HEK293 (cell line): Measurements from ENCODE around the gene NLGN2.

Experiments used
- CTCF ChIA-PET: fragments of 350-600 bp; formaldehyde crosslinking; extraction: SDS; loops from one replicate; lab custom pipeline; 2021; ENCODE audit warnings: antibody characterized with exemption; lab: Yijun Ruan, JAX
- POLR2A ChIA-PET: fragments of 300-600 bp; formaldehyde crosslinking; extraction: SDS; loops from one replicate; lab custom pipeline; 2020; ENCODE audit warnings: antibody characterized with exemption, inconsistent platforms; lab: Yijun Ruan, JAX
- H3K27ac ChIP-seq: fragments of 200-500 bp; sonication (Bioruptor generic); 2 replicates; pipeline ENCODE4 v1.5.1; 2014; ENCODE audit warnings: low read depth, low read length, control low read depth, inconsistent platforms; ENCODE audit errors: extremely low read depth
- H3K36me3 ChIP-seq, 2 experiments: fragments of 200-500 bp in 1 of 2; sonication (Bioruptor generic) in 1 of 2; 1 replicate in 1 of 2; 2 replicates in 1 of 2; pipeline ENCODE4 v1.5.1; 2014 to 2017; ENCODE audit warnings: inconsistent platforms in 2 of 2, low read length in 2 of 2; ENCODE audit not compliant: control insufficient read depth in 2 of 2, insufficient read depth in 1 of 2
- H3K4me1 ChIP-seq: fragments of 200-500 bp; sonication (Bioruptor generic); 2 replicates; pipeline ENCODE4 v1.5.1; 2014; ENCODE audit warnings: mild to moderate bottlenecking, low read length, inconsistent platforms; ENCODE audit not compliant: control insufficient read depth, insufficient read depth
- H3K4me3 ChIP-seq: 2 replicates; pipeline ENCODE4 v1.5.1; 2011; ENCODE audit warnings: low read depth, mild to moderate bottlenecking, control low read depth, low read length, moderate library complexity
- H3K9me3 ChIP-seq: fragments of 200-500 bp; sonication (Bioruptor generic); 2 replicates; pipeline ENCODE4 v1.5.1; 2014; ENCODE audit warnings: low read depth, low read length, inconsistent platforms; ENCODE audit not compliant: control insufficient read depth, insufficient read depth
- SETDB1 ChIP-seq: IDR thresholded peaks from one replicate; pipeline ENCODE4 v1.6.1; 2017; ENCODE audit warnings: mild to moderate bottlenecking, low read length, moderate library complexity, mixed read lengths; ENCODE audit not compliant: insufficient read length
- SP2 ChIP-seq: fragments of 450-650 bp; formaldehyde crosslinking; IDR thresholded peaks from 2 replicates; pipeline ENCODE4 v1.5.1; 2016; ENCODE audit warnings: missing biosample characterization, missing genetic modification characterization
- ZBTB48 ChIP-seq: fragments of 450-650 bp; formaldehyde crosslinking; IDR thresholded peaks from 2 replicates; pipeline ENCODE4 v1.5.1; 2016; ENCODE audit warnings: missing biosample characterization, missing genetic modification characterization
- ZIC2 ChIP-seq: fragments of 450-650 bp; formaldehyde crosslinking; IDR thresholded peaks from 2 replicates; pipeline ENCODE4 v1.5.1; 2016; ENCODE audit warnings: missing biosample characterization, missing genetic modification characterization
- ZNF214 ChIP-seq: fragments of 450-650 bp; formaldehyde crosslinking; IDR thresholded peaks from 2 replicates; pipeline ENCODE4 v1.5.1; 2017; ENCODE audit warnings: missing biosample characterization, mild to moderate bottlenecking, missing genetic modification characterization, borderline replicate concordance
- ZNF423 ChIP-seq: fragments of 450-650 bp; formaldehyde crosslinking; IDR thresholded peaks from 2 replicates; pipeline ENCODE4 v1.5.1; 2016; ENCODE audit warnings: missing biosample characterization, missing genetic modification characterization
- ZNF529 ChIP-seq: fragments of 450-650 bp; formaldehyde crosslinking; IDR thresholded peaks from 2 replicates; pipeline ENCODE4 v1.5.1; 2017; ENCODE audit warnings: missing genetic modification characterization, missing biosample characterization; ENCODE audit not compliant: insufficient replicate concordance
- ZNF548 ChIP-seq: fragments of 450-650 bp; formaldehyde crosslinking; IDR thresholded peaks from 2 replicates; pipeline ENCODE4 v1.5.1; 2016; ENCODE audit warnings: missing biosample characterization, missing genetic modification characterization
- ZNF600 ChIP-seq: fragments of 450-650 bp; formaldehyde crosslinking; IDR thresholded peaks from 2 replicates; pipeline ENCODE4 v1.5.1; 2016; ENCODE audit warnings: missing biosample characterization, missing genetic modification characterization
- ZNF621 ChIP-seq: fragments of 450-650 bp; formaldehyde crosslinking; IDR thresholded peaks from 2 replicates; pipeline ENCODE4 v1.5.1; 2017; ENCODE audit warnings: missing biosample characterization, missing genetic modification characterization
- ZNF677 ChIP-seq: fragments of 450-650 bp; IDR thresholded peaks from 2 replicates; pipeline ENCODE4 v1.5.0; 2018; ENCODE audit warnings: missing biosample characterization, mild to moderate bottlenecking, missing genetic modification characterization, moderate library complexity
- ZNF785 ChIP-seq: fragments of 450-650 bp; formaldehyde crosslinking; IDR thresholded peaks from 2 replicates; pipeline ENCODE4 v1.5.1; 2016; ENCODE audit warnings: missing biosample characterization, missing genetic modification characterization
- ZSCAN23 ChIP-seq: fragments of 450-650 bp; formaldehyde crosslinking; IDR thresholded peaks from 2 replicates; pipeline ENCODE4 v1.5.1; 2016; ENCODE audit warnings: missing biosample characterization, missing genetic modification characterization
- TF ChIP-seq, protein P1 (sequence below): fragments of 450-650 bp; formaldehyde crosslinking; optimal IDR thresholded peaks from 2 replicates; pipeline ENCODE3; 2016; ENCODE audit warnings: missing biosample characterization, mild to moderate bottlenecking, missing genetic modification characterization
- TF ChIP-seq, protein P2 (sequence below): fragments of 450-650 bp; formaldehyde crosslinking; IDR thresholded peaks from 2 replicates; pipeline ENCODE4 v1.5.1; 2017; ENCODE audit warnings: missing biosample characterization, missing genetic modification characterization
- TF ChIP-seq, protein P3 (sequence below): fragments of 450-650 bp; formaldehyde crosslinking; IDR thresholded peaks from 2 replicates; pipeline ENCODE4 v1.5.1; 2016; ENCODE audit warnings: missing biosample characterization, missing genetic modification characterization
- TF ChIP-seq, protein P4 (sequence below): fragments of 450-650 bp; formaldehyde crosslinking; IDR thresholded peaks from 2 replicates; pipeline ENCODE4 v1.5.1; 2016; ENCODE audit warnings: missing biosample characterization, missing genetic modification characterization

Gene NLGN2

DNA sequence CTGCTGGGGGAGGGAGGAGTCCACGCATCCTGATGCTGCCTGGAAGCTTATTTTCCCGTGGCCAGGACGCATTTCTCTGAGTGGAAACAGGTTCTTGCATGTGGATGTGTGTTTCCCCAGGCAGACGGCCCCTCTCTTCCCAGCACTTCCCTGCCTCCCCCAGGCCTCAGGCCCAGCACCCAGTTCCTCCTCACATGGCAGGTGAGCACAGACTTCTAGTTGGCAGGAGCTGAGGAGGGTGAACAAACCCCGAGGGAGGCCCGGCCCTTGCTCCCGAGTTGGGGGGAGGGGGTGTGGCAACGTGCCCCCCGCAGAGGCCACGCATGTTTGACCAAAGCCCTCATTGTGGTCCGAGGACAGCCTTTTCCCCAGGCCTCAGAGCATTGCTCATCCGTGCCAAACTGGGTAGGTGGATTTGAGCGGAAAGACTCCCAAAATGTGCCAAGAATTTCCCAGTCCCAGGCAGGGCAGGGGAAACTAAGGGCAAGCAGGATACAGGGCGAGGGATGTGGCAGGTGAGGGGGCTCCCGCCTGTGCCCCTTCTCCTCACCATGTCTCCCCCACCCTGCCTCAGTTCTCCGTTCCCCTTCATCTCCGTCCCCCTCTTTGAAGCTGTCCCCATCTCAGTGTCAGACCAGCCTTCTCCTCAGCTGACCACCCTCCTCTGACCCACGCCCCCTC lies 11.0 kb downstream of the NLGN2 start:
- ChIA-PET CTCF (interaction anchor here (0.5 kb wide), 1 partner anchor 18 kb away, joined by 4 read pairs; no protein-coding TSS in a partner anchor), POLR2A (interaction anchor here (1.2 kb wide), 1 partner anchor 15 kb away, joined by 3 read pairs; the partner anchor contains the start of gene TMEM256)
- no peak for TF ChIP-seq ZNF548
- TF ChIP-seq ZNF529, result no peak
- TF ChIP-seq SETDB1, result no peak
- H3K4me3 ChIP-seq, result no peak overlapping the region
- H3K9me3 ChIP-seq, result no peaks in the 10 kb centered on the region
- H3K36me3 ChIP-seq, result peaks cover 0 to 42% of the 10 kb centered on the region in 2 experiments; a peak in 1 of 3 replicates
- no peak overlapping the region for H3K27ac ChIP-seq
- H3K4me1 ChIP-seq, result no peaks in the 10 kb centered on the region

DNA sequence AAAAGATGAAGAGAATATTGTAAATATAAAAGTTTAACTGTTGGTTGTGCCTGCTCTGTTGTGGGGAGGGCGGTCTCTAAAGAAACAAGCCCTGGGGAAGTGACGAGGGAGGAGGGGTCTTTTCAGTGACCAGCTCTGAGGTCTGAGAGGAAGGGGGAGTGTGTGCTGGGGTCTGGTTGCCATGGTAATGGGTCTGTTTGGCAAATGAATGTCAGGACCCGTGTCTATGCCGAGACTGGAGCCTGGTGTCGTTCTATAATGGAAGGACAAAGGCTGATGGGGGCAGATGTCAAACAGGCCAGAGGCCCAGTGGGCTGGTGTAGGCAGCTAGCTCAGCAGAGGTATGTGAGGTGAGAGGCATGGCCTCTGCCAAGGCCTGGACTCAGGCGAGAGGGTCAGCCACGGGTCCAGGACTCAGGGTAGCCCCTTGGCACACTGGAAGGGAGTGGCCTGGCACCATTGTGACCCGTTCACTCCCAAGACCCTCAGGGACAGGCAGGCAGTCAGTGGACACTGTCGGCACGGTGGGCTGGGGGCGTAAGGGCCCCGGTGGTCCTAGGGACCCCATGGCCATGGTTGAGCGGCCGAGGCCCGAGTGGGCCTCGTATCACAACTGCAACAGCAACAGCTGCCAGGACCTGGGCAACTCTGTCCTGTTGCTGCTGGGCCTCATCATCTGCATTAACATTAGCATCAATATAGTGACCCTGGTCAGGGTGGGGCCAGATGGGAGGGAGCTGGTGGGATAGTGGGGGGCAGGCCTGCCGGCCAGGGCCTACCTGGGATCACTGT lies 12.4 kb downstream of the NLGN2 start, which contains the start of gene SPEM1:
TSS of gene SPEM1 (plus strand) at position 506 of the 792 bp plus-strand sequence. CDS start at position 567, 61 bp downstream.
- Histone ChIP-seq H3K9me3 (no peaks in the 10 kb centered on the region), H3K4me3 (no peak within 1 kb of the TSS), H3K27ac (no peak within 1 kb of the TSS), H3K4me1 (no peaks in the 10 kb centered on the region), H3K36me3 (peaks cover 0 to 35% of the 10 kb centered on the region in 2 experiments; a peak in 1 of 3 replicates)
- ChIA-PET CTCF (interaction anchor here (0.7 kb wide), 1 partner anchor 20 kb away, joined by 3 read pairs; no protein-coding TSS in a partner anchor), POLR2A (interaction anchor here (1.1 to 1.3 kb wide), 3 partner anchors 15 to 16 kb away, joined by 3 to 6 read pairs (median 4); partner anchors contain the start of genes TMEM102 and TMEM256)
- TF ChIP-seq, protein P1, sequence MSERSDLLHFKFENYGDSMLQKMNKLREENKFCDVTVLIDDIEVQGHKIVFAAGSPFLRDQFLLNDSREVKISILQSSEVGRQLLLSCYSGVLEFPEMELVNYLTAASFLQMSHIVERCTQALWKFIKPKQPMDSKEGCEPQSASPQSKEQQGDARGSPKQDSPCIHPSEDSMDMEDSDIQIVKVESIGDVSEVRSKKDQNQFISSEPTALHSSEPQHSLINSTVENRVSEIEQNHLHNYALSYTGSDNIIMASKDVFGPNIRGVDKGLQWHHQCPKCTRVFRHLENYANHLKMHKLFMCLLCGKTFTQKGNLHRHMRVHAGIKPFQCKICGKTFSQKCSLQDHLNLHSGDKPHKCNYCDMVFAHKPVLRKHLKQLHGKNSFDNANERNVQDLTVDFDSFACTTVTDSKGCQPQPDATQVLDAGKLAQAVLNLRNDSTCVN (tag by site-specific recombination), result no peak
- TF ChIP-seq ZNF677 (no peak), SP2 (tag by site-specific recombination) (no peak), ZIC2 (tag by site-specific recombination) (no peak)

DNA sequence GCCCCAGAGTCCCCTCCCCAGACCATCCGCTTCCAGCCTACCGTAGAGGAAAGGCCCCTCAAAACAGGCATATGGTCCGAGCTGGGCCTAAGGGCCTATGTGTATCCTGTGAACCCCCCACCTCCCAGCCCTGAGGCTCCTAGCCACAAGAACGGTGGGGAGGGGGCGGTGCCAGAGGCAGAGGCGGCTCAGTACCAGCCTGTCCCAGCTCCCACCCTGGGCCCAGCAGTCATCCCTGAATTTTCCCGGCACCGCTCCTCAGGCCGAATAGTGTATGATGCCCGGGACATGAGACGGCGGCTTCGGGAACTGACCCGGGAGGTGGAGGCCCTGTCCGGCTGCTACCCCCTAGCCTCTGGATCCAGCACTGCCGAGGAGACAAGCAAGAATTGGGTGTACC lies 13.5 kb downstream of the NLGN2 start:
- ChIA-PET CTCF (no interaction called here), POLR2A (interaction anchor here (1.1 to 1.3 kb wide), 2 partner anchors 13 to 17 kb away, joined by 4 to 6 read pairs; partner anchors contain the start of genes TMEM102 and TMEM256)
- Histone ChIP-seq H3K4me3 (no peak overlapping the region), H3K36me3 (peaks cover 0 to 24% of the 10 kb centered on the region in 2 experiments; a peak in 1 of 3 replicates), H3K27ac (no peak overlapping the region), H3K4me1 (no peaks in the 10 kb centered on the region), H3K9me3 (no peaks in the 10 kb centered on the region)
- TF ChIP-seq, protein P2, sequence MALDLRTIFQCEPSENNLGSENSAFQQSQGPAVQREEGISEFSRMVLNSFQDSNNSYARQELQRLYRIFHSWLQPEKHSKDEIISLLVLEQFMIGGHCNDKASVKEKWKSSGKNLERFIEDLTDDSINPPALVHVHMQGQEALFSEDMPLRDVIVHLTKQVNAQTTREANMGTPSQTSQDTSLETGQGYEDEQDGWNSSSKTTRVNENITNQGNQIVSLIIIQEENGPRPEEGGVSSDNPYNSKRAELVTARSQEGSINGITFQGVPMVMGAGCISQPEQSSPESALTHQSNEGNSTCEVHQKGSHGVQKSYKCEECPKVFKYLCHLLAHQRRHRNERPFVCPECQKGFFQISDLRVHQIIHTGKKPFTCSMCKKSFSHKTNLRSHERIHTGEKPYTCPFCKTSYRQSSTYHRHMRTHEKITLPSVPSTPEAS (tag by site-specific recombination), result no peak
- TF ChIP-seq ZNF785 (tag by site-specific recombination) (no peak), ZNF423 (no peak), ZSCAN23 (tag by site-specific recombination) (no peak), ZNF621 (no peak), ZBTB48 (tag by site-specific recombination) (no peak), ZNF600 (tag by site-specific recombination) (no peak), ZNF214 (tag by site-specific recombination) (no peak)
- TF ChIP-seq, protein P3, sequence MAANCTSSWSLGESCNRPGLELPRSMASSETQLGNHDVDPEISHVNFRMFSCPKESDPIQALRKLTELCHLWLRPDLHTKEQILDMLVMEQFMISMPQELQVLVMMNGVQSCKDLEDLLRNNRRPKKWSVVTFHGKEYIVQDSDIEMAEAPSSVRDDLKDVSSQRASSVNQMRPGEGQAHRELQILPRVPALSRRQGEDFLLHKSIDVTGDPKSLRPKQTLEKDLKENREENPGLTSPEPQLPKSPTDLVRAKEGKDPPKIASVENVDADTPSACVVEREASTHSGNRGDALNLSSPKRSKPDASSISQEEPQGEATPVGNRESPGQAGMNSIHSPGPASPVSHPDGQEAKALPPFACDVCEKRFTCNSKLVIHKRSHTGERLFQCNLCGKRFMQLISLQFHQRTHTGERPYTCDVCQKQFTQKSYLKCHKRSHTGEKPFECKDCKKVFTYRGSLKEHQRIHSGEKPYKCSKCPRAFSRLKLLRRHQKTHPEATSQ (tag by site-specific recombination), result no peak
- TF ChIP-seq, protein P4, sequence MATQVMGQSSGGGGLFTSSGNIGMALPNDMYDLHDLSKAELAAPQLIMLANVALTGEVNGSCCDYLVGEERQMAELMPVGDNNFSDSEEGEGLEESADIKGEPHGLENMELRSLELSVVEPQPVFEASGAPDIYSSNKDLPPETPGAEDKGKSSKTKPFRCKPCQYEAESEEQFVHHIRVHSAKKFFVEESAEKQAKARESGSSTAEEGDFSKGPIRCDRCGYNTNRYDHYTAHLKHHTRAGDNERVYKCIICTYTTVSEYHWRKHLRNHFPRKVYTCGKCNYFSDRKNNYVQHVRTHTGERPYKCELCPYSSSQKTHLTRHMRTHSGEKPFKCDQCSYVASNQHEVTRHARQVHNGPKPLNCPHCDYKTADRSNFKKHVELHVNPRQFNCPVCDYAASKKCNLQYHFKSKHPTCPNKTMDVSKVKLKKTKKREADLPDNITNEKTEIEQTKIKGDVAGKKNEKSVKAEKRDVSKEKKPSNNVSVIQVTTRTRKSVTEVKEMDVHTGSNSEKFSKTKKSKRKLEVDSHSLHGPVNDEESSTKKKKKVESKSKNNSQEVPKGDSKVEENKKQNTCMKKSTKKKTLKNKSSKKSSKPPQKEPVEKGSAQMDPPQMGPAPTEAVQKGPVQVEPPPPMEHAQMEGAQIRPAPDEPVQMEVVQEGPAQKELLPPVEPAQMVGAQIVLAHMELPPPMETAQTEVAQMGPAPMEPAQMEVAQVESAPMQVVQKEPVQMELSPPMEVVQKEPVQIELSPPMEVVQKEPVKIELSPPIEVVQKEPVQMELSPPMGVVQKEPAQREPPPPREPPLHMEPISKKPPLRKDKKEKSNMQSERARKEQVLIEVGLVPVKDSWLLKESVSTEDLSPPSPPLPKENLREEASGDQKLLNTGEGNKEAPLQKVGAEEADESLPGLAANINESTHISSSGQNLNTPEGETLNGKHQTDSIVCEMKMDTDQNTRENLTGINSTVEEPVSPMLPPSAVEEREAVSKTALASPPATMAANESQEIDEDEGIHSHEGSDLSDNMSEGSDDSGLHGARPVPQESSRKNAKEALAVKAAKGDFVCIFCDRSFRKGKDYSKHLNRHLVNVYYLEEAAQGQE (tag by site-specific recombination), result no peak
